TTC549 (cell line): Measurements from ENCODE around the gene CBFA2T3.

Source experiments
- FAIRE-seq: peaks from 2 replicates; lab custom pipeline; 2012; peaks lifted over from hg19 to GRCh38; lab: Jason Lieb, UNC

The CBFA2T3 gene

GRCh38 chr16:88938777-88939244 is 38.2 kb downstream of the CBFA2T3 start:
- FAIRE-seq: no peak

GRCh38 chr16:88938119-88938776 is 38.8 kb downstream of the CBFA2T3 start:
- FAIRE-seq: no peak

DNA sequence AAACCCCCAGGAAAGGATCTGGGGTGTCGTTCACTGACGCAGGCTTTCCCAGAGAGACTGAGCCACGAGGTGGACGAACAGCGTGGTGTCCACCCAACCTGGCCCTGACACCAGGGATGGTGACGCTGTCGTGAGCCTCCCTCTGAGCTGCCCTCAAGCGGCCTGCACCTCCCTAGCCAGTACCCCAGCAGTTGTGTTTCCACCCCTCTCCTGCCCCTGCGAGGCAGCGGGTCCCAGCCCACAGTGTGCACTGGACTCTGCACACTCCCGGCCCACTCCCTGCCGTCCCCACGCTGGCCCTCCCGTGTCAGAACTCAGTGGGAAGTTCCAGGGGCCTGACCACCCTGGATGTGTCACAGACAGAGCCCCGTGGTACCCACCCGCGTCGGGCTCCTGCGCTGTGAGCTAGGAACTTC is 39.8 kb downstream of the CBFA2T3 start:
- FAIRE-seq: no peak

DNA sequence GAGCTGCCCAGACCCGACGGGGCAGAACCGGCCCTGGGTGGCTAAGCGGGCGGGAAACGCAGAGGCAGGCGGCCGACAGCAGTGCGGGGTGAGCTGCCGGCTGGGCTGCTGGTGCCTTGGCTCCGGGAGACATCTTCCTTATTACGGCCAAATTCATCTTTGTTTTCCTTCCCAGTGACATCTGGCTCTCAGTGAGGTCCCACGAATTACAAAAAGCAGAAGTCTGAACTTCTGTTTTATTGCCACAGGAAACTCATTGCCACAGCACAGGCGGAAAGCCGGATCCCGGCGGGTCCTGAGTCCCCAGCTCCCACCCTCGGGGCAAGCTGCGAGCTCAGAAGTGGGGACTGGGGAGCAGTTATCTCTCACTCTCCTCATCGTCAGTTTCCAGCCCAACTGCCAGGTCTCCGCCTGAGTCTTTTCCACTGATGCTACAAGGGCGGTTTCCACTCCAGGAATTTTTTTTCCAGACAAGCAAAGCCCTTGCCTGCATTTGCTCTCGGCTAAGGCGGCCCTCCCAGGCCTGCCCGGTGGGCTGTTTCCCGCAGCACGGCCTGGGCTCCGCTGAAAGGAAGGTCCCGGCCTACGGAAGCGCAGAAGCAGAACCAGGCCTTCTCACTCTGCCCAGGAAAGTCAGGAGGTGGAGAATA is 40.3 kb downstream of the CBFA2T3 start:
- FAIRE-seq: no peak

DNA sequence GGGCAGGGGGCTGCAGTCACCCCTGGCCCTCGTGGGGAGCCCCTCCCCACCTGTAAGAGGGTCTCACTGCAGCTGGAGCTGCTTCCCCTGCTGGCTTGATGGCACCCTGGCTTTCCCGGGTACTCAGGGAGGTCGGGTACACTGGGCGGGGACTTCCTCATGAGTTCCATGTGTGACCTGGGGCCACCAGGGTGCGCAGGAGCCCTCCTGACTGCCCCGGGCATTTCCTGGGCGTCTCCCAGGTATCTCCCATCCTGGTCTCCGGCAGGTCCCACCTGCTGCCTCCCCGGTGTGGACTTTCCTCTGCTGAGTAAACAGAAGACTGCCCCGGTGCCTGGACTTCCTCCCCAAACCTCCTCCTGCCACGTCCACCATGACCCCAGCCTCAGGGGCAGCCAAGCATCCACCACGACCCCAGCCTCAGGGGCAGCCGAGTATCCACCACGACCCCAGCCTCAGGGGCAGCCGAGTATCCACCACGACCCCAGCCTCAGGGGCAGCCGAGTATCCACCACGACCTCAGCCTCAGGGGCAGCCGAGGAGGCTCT is 40.9 kb downstream of the CBFA2T3 start:
- no peak for FAIRE-seq

GRCh38 chr16:88934066-88934667 is 42.8 kb downstream of the CBFA2T3 start:
- no peak for FAIRE-seq

DNA sequence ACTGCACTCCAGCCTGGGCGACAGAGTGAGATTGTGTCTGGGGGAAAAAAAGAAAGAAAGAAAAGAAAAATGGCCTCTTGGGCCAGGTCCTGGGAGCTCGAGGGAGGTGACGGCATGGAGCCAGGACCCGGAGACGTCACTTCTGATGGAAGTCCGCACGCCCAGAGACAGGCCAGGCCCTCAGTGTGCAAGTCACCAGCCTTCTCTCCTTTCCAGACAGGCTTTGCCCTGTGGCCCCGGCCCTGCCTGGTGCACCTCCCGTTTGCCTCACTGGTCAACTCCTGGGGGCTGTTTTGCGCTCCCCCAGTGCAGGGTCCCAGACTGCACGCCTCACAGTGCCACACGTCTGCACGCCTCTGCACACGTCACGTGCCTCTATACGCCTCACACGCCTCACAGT is 44.1 kb downstream of the CBFA2T3 start:
- FAIRE-seq: no peak

GRCh38 chr16:88931936-88932335 is 45.1 kb downstream of the CBFA2T3 start:
- FAIRE-seq: no peak

DNA sequence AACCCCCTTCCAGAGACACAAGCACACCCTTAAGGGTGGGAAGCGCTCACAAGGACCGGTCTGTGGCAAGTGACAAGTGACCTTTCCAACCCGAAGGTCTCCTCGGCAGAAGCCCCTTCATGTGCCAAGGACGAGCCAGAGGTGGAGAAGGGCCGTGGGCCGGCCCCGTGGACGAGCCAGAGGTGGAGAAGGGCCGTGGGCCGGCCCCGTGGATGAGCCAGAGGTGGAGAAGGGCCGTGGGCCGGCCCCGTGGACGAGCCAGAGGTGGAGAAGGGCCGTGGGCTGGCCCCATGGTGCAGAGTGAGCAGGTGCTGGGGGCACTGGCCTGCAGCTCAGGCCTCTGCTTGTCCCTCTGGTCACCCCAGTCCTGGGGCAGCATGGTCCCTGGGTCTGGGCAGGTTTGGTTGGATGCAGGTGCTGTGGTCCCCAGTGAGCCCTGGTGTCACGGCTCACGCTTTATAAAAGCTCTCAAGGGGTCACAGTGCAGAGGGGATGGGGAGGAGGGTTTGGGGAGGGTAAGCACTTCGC is 45.6 kb downstream of the CBFA2T3 start:
- FAIRE-seq: no peak

DNA sequence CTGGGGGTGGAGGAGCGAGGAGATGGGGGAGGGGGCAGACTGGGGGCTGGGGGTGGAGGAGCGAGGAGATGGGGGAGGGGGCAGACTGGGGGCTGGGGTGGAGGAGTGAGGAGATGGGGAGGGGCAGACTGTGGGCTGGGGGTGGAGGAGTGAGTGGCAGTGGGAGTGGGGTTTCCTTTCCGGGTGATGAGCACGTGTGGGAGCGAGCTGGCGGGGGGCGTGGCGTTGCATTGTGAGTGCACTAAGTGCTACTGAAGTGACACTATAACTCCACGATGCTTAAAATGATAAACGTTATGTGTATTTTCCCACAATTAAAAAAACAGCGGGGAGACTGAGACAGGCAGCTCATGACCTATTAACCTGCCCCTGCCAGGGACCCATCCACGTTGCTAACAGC is 46.3 kb downstream of the CBFA2T3 start:
- FAIRE-seq: no peak

- no peak for FAIRE-seq
Observed at GRCh38 chr16:88929091-88929445, 47.9 kb downstream of the CBFA2T3 start.

DNA sequence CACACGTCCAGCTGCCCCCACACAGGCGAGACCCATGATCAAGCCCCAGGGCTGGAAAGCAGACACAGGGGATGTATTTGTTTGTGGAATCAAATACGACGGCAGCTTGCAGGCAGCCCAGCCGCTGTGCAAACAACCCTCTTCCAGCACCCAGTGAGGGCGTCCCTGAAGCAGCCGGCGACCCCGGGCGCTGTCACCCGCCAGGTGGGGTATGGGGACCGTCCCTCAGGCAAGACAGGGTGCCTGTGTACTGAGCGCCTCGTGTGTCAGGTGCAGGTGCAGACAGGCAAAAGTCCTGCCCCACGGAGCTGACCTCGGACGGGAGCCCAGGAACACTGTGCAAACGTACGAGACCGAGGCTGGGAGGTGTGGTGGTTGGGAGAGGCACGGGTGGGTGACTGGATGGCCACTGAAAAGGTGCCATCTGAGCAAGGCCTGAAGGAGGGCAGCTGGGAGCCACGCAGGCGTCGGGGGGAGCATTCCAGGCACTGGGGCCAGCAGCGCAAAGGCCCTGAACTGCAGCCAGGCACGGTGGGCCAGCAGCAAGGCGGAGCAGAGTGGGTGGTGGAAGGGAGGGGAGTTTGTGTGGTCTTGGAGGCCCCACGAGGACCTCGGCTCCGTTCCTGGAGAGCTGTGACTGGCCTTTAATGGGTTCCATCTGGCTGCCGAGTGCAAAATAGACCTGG is 48.5 kb downstream of the CBFA2T3 start:
- no peak for FAIRE-seq

DNA sequence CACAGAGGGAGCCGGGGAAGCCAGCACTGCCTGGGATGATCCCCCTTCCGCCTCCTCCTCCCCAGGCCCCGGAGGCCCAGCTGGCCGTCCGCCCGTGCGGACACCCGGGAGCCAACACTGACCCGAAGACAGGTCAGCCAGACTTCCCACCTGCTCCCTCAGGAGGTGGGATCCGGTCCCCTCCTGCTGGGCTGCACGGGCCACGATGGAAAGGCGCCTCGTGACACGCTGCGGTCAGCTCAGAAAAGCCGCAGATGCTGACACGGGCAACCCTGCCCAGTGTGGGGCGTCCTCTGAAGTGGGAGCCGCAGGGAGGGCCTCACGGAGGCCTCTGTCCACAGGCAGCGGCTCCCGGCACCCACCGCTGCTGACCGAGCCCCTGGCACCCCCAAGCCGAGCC is 49.3 kb downstream of the CBFA2T3 start:
- FAIRE-seq: no peak

- FAIRE-seq: no peak
Observed at GRCh38 chr16:88927010-88927409, 50.0 kb downstream of the CBFA2T3 start.

DNA sequence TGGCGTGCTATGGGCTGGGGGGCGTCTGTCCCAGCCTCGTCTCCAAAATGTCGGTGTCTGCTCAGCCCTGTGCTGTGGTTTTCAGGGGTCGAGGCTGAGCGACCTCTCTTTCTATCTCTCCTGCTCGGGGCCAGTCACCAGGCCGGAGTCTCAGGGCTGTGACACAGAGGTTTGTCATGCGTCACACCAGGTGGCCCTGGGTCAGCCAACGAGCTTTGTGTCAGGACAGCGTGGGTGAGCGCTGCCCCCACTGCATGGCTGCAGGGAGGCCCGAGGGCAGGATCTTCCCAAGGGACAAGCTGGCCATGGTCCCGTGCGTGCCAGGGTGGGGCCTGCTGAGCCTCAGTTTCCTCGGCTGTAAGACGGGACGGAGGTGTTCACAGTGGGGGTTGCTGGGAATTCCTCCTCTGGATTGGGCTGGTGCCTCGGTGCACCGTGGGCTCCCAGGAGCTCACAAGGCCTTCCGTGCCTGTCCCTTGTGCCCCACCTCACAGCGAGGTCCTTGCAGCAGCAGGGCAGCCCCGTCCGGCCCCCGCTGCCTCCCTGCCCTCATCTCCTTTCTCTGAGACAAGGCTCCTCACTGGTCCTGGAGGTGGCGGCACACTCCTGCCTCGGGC is 50.5 kb downstream of the CBFA2T3 start:
- FAIRE-seq: no peak

DNA sequence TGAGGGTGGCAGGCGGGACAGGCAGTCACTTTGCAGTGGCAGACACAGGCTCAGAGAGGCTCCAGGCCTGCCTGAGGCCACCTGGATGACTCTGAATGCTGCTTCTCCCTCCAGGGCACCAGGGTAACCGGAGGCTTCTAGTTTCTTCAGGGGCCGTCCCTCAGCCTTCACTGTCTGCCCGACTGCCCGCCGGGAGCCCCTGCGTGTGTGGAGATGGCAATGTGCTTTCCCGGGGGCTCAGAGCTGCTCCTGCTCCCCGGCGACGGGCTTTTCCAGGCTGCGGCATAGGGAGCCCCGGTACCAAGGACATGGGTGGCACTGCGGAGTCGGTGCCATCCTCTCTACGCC is 51.5 kb downstream of the CBFA2T3 start:
- no peak for FAIRE-seq

DNA sequence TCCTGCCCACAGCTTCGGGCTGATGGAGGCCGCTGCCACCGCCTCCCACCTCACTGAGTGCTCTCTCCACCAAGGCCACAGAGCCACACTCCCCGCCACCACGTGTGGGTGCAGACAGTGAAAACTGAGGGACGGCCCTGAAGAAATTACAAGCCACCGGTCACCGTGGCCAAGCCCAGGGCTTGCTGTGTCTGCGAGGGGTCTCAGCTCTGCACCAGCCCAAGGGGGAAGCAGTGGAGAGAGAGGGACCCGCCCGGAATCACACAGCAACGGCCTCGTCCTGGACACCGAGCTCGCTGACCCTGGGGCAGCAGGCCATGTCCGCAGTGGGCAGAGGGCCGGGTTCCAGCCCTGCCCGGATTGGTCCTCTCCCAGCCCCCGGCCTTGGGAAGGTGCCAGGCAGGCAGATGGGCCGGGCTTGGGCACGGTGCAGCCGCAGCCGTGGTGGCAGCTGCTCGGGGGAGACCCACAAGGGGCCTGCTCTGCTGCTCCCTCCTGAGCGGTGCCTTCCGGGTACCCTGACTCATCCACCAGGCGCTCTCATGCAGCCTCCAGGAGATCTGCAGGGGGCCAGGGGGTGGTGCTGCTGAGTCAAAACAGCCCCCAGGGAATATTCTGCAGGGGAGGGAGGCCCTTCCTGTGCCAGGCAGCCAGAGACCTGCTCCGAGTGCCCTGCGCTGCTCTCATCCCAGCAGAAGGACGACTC is 52.0 kb downstream of the CBFA2T3 start:
- no peak for FAIRE-seq

- no peak for FAIRE-seq
Observed at GRCh38 chr16:88923926-88924833, 52.8 kb downstream of the CBFA2T3 start.

GRCh38 chr16:88923450-88923849 is 53.6 kb downstream of the CBFA2T3 start:
- no peak for FAIRE-seq

DNA sequence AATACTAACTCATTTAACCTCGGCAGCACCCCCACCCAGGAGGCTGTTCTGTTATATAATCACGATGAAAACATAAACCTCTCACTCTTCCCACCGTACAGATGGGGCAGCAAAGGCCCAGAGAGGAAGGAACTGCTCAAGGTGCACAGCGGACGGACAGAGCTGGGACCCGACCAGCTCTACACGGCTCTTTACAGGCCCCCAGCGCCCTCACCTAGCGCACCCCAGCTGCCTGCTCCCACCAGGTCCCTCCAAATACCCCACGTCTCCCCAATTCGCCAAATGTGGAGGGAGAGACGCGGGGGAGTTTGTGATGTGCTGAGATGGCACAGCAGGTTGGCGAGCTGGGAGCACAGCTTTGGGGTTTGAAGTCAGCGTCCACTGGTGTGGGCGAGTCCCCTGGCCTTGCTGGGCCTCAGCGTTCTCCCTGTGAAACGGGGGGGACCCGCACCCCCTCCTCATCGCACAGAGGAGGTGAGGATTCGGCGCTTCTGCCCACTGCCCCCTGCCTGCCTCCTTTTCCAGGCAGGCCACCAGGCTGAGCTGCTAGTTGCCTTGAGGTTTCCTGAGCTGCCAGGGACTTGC is 54.1 kb downstream of the CBFA2T3 start:
- FAIRE-seq: no peak
